GM12873 (cell line): ENCODE data around the gene AP3B1.

Experiments
- CTCF ChIP-seq: IDR thresholded peaks from 2 replicates; pipeline ENCODE4 v1.5.1; 2012; ENCODE audit warnings: low read depth, mild to moderate bottlenecking, moderate library complexity, low read length, control low read depth; ENCODE audit not compliant: insufficient read depth; ENCODE audit errors: missing control alignments

Gene AP3B1

DNA sequence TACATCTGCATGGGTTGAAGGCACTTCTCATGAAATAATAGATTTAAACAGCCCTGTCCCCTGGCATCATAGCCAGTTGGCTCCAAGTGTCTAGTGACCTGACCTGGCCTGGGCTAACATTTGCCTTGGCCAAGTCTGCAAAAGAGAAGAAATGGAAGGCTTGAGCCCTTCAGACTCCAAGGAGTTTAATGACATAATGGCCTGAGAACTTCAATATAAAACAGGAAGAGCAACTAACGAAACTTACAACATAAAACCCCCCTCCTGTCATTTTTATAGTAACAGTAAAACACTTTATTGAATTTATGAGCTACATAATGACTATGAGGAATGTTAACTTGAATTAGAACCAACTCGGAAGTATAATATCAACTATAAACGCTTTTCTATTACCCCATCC is 299.6 kb downstream of the AP3B1 start:
- no peak for TF ChIP-seq CTCF

DNA sequence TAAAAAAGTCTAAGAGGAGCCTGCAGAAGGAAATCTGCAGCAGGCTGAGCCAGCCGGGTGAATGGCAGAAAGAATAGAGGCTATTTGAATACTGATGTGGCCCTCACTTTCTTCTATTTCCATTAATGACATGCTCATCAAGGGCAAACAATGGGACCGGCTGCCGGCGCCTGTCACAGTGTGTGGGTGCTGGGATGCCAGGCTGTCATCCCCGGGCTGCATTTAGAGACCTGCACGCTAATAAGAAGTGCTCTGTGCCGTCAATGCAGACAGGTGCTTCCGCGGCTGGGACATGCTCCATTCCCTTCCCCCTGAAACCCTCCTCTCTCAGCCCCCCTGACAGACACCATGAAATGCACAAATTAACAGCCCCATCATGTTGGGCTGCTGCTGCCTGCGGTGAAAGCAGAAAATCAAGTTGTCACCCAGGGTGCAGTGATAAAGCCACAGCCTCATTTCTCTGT is 300.6 kb downstream of the AP3B1 start:
- no peak for TF ChIP-seq CTCF

DNA sequence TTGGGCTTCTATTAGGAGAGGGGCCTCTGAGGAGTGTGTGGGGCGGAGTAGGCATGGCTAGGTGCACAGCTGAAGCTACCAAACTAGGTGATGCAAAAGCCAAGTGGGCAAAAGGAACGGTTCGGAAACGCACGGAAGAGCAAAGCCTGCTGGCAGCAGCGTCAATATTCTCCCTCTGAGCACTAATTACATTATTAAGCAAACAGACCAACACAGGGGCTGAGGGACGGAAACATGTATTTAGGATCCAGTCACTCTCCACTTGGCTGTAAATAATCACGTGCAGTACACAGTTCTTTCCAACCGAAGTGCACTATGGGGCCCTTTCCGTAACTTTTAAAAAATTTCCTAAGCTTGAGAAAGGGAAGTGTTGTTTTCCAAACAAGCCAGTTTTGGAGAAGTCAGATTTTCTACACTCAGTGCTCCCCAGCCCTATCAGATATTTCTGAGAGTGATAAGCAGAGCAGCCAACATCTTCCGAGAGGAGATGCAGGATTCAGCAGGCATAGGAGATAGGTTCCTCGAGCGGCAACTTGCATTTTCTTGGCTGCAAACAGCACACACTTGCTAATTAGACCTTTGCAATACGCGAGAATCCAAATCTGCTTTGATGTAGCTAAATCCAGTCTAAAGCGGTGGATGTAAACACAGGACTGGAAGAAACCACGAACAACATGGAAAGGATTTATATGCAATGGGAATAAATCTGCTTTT is 301.2 kb downstream of the AP3B1 start:
- no peak for TF ChIP-seq CTCF

GRCh38 chr5:77991084-77991483 is 303.4 kb downstream of the AP3B1 start:
- no peak for TF ChIP-seq CTCF

GRCh38 chr5:77990020-77990419 is 304.5 kb downstream of the AP3B1 start:
- no peak for TF ChIP-seq CTCF

- no peak for TF ChIP-seq CTCF
Observed at GRCh38 chr5:77987988-77988387, 306.5 kb downstream of the AP3B1 start.

DNA sequence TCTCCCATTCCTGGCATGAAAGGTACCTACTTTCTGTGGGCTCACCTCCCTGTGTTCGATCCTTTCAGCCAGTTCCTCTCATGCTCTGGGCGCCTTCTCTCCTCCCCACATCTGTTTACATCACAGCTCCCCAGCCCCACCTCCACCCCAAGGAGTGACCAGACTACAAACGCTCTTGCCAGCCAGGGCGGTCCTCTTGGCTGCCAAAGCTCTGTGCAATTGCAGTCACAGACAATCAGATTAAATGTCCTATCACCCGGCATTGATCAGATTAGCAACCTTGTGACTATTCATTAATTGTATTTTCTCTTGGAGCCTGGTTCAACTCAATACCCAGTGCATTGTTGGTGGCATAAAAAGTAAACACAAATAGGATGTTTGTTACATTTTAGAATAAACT is 307.2 kb downstream of the AP3B1 start:
- no peak for TF ChIP-seq CTCF
